Measurements from ENCODE around the gene PGC.

DNA sequence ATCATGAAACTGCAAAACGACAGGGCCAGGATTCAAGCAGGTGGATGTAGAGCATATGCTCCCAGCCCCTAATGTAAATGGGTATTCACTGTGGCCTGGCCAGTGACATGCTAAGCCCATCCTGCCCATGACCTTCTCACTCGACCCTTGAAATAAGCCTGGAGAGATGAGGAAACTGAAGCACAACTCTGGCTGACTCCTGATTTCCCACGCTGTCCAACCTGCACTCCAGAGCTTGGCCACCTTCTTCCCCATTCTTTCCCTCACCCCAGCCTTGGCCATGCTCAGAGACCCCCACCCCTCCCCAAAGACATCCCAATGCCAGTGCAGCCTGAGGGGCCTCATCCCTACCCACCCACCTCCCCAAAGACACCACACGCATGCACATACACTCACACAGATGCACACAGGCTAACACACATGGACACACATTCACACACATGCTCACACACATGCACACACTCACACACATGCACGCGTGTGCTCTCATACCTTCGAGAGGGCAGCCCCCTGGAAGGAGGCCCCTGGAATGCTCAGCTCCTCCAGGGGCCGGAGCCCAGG is 24.1 kb downstream of the PGC start:
- TF ChIP-seq CTCF (IDR thresholded peaks at IDR 0.05) (no peak), EZH2 (IDR thresholded peaks at IDR 0.05; ENCODE audit: borderline replicate concordance, insufficient read depth, low read depth, low read length, poor library complexity, severe bottlenecking) (no peak)
